HG03097 (cell line): ENCODE results near the gene OR2B6.

Source experiments
- ATAC-seq: cut with Tn5 transposase; IDR thresholded peaks from one replicate; pipeline ENCODE4 v1.9.1; 2021; ENCODE audit not compliant: unreplicated experiment, low FRiP score

OR2B6 gene

GRCh38 chr6:27994616-27995015 is 37.6 kb downstream of the OR2B6 start:
- ATAC-seq: no peak

GRCh38 chr6:28000351-28001045 is 43.5 kb downstream of the OR2B6 start:
- no peak for ATAC-seq

- no peak for ATAC-seq
Observed at GRCh38 chr6:28001351-28001750, 44.3 kb downstream of the OR2B6 start.

GRCh38 chr6:28001751-28002150 is 44.7 kb downstream of the OR2B6 start:
- ATAC-seq: no peak

GRCh38 chr6:28002161-28002560 is 45.1 kb downstream of the OR2B6 start:
- no peak for ATAC-seq

DNA sequence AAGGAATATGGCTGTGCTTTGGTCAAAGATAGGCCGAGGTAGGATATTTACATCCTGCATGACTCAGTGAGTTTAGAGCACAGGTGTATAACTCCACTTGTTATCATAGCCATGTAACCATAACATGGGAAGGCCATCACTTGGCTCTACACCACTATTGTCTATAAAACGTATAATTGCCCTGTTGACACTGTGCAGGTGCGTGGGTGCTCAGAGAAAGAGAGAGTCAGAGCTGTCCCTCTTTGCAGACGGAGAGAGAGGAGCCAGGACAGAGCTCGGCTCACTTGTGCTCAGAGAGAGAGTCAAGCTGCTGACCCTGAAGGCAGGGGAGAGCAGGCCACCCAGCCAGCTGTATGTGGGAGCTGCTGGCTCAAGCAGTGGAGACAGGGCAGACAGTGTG is 46.0 kb downstream of the OR2B6 start:
- no peak for ATAC-seq

DNA sequence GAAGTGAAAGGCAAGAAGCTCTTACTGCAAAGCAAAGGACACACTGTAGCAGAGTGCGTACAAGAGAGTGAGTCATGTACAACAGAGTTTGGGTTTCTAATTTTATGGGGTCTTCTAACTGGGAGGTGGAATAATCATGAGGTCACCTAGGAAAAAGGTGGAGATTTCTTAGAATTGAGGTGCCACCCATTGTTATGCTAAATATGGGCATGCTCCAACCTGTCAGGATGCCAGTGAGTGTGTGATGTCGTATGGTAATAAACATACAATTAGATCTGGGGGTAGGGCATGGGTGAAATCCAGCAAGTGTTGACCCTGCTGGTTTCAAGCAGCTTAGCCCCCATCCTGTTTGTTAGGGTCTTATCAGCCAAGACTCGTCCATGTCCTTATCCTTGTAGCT is 46.6 kb downstream of the OR2B6 start:
- ATAC-seq: no peak

DNA sequence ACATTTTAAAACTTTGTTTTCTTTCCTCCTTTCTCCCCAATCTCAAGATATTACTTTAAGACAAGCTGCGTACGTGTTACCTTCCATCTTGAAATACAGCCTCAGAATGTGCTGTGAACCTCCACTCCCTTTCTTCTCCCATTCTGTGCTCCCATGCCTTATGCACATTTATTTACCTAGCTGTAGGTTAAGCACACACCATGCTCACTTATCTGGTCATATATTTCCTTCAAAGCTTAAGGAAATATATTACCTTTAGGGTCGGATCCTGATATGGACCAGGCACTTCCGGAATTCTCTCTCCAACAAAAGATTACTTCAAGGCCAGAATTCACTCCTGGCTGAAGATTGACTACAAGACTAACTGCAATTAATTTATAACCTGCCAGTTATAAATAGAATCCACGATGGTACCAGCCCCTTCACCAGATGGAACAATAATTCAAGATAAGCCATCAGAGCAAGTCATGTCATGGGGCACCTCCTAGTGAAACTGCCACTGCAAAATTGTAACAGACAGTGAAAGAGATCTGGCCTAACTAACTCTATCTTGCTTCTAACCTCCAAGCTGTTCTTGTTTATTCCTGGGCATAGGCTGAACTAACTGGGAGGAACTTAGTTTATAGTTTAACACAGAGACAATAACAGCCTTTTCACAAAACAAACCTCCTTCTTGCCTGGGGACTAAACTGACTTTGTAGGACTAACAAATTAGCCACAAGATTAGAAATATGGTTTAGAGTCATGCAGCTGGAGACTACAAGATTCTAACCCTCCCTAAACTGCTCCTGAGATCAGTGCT is 47.5 kb downstream of the OR2B6 start:
- ATAC-seq: no peak

- ATAC-seq: no peak
Observed at GRCh38 chr6:28005152-28005890, 48.3 kb downstream of the OR2B6 start.

- ATAC-seq: no peak
Observed at GRCh38 chr6:28005975-28006374, 48.9 kb downstream of the OR2B6 start.
